ENCODE measurements around the gene JPH2.
A peak's percentile ranks its signal among the peaks of the same experiment; 100 is the strongest.
"Not testable (repeated sequence)": the region's sequence is repeated elsewhere in the genome, so short reads cannot be mapped to it uniquely, and the experiment has no call there.

JPH2 gene

DNA sequence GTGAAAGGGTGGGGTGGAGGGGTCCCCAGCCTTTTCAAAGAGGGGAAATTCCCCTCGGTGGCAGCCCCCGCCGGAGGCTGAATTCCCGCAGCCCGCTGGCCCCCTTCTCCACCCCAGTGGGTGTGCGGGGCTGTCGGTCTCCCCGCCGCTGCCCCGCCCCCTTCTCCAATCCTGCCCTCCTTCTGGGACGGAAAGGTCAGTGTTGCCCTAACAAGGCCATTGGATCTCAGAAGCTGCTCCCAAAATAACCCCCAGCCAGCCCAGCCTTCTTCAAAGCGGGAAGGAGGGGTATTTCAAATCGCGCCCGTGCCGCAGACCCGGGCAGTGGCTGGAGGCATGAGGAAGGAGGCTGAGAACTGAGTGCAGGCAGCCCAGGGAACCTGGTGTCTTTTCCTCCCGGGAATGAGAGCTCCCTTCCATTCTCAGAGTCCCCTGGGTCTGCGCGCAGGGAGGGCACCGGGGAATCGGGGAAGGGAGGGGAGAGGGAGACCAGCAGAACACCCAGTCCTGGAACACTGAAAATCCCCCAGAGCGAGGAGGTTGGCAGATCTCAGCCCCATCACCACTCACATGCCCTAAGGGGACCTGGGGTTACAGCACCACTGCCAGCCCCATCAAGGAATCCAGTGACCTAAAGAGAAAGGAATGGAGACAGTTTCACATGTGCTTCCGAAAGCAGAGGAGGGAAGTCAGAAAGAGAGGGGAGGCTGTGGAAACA, at the start of gene JPH2:
TSS of gene JPH2 (minus strand) at position 135 of the 718 bp plus-strand sequence. CDS start 483 bp downstream, outside the sequence.
- DNase-seq: no peak

DNA sequence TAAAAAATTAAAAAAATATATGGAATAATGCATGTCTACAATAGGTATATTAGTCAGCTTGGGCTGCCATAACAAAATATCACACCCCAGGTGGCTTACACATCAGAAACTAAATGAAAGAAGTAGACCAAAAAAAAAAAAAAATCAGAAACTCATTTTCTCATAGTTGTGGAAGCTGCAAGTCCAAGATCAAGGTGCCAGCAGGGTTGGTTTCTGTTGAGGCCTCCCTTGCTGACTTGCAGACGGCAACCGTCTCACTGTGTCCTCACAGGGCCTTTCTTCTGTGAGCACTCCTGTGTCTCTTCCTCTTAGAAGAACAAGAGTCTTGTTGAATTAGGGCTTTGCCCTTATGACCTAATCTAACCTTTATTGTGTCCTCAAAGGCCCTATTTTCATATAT, 48.7 kb upstream of the JPH2 start:
- no peak for DNase-seq

DNA sequence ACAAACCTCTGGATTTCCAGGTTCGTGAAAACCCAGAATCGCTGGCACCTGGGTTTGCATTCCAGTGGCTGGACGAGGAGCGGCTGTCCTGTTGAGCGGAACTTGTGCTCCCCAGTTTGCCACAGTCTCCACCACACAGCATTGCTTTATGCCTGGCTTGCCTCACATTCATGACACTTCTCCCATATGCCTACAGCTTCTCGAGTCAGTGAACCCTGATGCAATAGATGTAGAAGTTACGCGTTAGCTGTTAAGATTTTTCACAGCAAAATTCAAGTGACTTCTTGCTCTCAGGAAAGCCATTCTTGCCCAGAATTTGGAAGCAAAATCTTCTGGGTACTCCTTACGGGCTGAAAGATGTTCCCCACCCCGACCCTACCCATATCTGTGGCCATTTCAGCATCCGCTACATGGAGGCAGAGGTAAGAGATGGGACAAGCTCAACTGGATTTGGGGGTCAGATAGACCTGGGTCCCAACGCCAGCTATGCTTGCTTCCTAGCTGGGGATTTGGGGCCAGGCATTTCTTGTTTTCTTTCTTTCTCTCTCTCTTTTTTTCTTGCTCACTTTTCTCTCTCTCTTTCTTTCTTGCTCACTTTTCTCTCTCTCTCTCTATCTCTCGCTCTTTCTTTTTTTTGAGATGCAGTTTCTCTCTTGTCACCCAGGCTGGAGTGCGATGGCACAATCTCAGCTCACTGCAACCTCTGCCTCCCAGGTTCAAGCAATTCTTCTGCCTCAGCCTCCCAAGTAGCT, 47.8 kb upstream of the JPH2 start:
- DNase-seq: no peak

DNA sequence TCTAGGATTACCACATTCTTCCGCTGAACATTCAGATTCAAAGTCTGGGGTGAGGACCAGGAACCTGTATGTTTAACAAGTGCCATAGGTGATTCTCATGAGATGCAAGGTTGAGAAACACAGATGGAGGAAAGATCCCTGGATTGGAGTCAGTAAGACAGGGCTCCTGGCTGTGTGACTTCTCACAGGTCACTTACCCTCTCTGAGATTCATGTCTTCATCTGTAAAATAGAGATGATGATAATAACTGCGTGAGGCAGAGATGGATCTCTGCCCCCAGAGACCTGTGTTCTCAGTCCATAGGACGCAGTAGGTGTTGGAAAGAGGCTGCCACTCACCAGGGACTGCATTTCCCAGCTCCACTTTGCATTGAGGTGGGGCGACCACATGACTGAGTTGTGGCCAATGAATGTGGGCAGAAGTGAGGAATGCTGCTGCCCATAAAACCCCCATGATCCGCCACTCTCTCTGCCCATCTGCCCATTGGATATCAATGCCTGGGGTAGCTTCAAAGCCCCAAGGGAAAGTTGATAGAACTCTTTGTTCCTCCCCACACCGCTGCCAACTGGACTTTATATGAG, 46.5 kb upstream of the JPH2 start:
- DNase-seq: no peak

DNA sequence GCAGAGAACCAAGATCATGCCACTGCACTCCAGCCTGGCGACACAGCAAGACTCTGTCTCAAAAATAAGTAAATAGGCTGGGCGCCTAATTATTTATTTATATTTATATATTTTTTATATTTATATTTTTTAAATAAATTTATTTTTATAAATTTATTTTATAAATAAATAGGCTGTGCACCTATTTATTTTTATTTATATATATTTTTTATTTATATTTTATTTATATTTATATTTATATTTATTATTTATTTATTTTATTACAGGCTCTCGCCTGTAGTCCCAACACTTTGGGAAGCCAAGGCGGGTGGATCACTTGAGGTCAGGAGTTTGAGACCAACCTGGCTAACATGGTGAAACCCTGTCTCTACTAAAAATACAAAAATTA, 45.5 kb upstream of the JPH2 start:
- not testable (repeated sequence) for DNase-seq

DNA sequence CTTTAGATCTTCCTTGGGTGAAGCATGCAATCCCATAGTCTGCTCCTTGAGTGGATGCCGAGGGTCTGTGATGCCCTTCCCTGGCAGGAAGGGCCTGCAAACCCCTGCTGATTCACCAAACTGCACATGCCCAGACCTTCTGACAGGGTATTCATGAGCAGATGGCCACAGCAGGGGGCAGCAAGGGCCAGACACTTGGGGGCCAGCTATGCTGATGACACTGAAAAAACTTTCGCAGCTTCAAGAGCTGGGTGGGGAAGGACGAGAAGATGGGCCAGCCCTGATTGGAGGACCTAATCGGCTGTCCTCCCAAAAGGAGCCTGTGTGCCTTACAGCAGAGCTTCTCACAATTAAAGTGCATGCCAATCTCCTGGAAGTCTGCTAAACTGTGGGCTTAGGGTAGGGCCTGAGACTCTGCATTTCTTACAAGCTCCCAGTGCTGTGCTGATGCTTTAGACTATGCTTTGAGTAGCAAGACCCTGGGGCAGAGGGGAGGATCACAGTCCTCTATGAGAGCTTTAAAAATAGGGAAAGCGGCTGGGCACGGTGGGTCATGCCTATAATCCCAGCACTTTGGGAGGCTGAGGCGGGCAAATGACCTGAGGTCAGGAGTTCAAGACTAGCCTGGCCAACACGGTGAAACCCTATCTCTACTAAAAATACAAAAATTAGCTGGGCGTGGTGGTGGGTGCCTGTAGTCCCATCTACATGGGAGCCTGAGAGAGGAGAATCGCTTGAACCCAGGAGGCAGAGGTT, 44.9 kb upstream of the JPH2 start:
- no peak for DNase-seq

DNA sequence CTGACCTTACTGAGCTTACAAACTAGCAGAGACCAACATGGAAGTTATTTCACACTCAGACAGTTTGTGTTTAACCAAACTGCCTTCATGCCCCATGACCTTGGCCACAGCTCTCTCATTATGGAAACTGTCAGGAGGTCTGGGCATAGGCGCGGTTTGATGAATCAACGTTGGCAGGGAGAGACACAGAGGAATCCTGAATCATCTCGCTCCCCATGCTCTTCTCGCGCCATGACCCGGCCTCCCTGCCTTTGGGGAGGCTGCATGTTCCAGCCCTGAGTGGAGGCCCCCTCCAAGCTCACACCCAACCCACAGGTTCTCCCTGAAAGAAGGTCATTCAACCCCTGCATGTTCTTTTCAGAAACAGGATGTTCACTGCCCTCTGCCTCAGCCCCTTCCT, 44.2 kb upstream of the JPH2 start:
- DNase-seq: no peak

DNA sequence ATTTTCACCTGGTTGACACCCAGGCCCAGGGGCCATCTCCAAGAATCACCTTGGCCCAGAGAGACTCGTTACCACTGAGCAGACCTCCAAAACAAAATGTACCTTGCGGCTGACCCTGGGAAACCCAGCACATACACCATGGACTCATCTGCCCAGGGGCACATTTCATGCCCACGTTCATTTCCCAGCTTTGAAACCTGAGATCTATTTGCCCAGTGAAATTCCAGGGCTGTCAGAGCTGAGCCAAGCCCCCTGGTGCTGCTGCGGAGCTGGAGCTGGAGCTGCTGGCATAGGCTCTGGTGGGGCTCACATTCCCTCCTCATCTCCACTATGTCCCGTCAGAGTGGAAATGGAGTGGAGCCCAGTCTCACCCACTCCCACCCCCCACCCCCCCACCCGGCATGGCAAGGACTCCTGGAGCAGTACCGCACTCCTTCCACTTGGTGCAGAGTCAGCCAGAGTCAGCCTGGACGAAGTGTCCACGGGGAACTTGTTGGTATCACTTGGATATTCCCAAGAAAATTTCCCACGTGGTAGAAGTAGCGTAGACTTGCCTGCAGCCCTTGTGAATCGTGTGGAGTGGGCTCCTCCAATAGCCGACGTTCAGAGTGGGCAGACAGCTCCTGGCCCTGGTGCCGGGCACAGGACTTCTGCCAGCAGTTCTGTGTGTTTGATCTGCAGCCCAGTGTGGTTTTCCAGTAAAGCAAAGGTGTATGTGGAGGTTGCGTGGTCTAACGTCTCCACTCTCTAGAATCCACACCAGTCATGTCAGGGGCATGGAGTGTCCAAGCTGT, 41.7 kb upstream of the JPH2 start:
- DNase-seq: no peak

DNA sequence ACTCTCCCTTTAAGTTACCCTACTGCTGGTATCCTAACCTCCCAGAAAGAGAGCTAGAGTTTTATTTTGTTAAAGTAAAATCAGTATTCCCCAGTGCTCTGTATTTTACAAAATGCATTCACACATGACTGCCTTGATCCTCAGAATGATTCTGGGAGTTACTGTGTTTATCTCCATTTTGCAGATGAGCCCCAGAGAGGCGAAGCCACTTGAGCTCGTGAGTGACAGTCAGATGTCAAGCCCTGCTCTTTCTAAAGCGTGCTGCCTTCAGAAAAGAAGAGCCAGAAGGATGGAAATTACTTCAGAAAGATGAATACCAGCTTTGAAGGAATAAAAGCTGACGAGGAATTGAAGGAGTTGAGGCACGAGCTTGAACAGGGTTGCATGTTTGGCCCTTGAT, 37.6 kb upstream of the JPH2 start:
- DNase-seq: no peak

DNA sequence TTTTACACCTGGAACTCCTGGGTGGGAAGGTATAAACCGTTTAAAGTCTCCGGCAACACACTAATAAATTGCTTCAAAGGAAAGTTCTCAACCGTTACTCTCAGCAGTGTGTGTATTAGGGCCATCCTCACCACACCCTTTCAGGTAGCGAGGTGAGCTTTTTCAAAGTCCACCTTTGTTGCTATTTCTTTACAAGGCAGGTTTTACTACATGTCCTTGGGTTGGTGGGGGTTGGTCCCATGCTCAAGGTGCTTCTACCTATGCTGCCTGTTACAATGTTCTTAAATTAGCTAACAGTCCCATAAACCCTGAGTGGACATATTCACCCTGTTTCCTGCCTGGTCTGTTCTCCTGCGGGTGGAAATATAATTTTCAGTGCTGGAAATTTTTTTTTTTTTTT, 36.7 kb upstream of the JPH2 start:
- no peak for DNase-seq

DNA sequence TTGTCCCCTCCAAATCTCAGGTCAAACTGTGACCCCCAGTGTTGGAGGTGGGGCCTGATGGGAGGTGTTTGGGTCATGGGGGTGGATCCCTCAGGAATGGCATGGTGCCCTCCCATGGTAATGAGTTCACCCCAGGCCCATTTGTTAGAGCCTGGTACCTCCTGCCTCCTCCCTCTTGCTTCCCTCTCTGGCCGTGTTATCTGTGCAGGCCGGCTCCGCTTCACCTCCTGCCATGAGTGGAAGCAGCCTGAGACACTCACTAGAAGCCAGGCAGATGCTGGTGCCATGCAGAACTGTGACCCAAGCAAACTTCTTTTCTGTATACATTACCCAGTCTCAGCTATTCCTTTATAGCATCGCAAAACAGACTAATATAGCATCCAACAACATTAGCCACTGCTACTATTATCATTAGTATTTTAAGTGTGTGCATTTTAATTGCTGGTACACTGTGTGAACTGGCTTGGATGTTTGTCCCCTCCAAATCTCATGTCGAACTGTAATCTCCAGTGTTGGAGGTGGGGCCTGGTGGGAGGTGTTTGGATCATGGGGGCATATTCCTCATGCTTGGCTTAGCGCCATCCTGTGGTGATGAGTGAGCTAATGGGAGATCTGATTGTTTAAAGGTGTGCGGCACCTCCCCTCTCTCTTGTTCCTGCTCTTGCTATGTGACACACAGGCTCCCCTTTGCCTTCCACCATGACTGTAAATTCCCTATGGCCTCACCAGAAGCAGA, 35.8 kb upstream of the JPH2 start:
- DNase-seq: no peak

DNA sequence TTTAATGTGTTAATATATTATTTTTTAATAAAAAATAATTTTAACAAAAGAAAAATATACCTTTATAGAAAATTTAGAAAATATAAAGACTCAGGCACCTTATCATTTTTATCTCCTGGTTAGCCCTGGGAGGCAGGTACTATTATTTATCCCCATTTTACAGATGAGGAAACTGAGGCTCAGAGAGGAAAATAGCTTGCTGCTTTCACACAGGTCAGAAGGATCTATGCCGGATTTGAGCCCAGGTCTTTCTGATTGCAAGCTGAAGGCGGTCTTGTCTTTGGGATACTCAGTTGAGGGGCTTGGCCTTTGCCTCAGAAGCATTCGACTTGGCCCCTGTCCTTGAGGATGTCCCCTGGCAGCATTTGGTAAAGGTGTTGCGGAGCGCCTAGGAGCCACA, 35.0 kb upstream of the JPH2 start:
- no peak for DNase-seq

DNA sequence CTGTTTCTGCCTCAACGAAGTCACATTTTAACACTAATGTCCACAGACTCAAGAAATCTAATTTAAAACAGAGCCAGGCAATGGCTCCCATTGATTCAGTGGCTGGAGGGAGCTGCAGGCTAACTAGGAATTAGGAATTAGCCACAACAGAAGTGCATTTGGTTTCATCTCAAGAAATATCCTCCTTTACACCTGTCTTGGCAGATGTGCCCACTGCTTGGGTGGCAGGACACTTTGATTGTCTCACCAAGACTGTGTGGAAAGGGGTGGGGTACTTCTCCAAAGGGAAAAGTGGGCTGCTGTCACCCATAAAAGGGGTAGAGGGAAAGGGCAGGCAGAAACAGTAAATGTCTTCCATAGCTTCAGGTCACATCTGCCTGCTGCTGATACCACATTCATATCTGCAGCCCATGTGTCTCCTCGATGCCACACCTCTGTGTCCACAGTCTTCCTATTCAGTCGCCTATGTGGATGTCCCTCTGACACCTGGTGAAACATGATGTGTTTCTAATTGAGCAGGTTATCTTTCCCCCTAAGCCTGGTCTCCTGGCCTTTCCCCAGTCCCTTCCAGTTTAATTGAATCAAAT, 34.5 kb upstream of the JPH2 start:
- DNase-seq: no peak

DNA sequence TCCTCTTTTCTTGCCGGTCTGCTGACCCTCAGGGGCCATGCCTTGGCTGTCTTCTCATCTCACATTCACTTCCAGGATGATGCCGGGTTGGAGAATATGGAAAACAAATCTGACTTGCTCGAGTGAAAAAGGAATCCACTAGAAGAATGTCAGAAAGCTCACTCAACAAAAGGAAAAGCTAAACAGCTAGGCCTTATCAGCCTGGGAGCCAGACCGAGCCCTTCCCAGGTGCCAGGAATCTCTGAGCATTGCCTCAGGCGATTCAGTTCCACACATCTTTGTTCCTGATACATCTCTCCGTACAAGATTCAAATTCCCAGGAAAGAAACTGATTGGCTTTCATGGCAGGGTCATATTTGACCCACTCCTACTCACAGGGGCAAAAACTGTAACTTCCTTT, 32.8 kb upstream of the JPH2 start:
- no peak for DNase-seq

DNA sequence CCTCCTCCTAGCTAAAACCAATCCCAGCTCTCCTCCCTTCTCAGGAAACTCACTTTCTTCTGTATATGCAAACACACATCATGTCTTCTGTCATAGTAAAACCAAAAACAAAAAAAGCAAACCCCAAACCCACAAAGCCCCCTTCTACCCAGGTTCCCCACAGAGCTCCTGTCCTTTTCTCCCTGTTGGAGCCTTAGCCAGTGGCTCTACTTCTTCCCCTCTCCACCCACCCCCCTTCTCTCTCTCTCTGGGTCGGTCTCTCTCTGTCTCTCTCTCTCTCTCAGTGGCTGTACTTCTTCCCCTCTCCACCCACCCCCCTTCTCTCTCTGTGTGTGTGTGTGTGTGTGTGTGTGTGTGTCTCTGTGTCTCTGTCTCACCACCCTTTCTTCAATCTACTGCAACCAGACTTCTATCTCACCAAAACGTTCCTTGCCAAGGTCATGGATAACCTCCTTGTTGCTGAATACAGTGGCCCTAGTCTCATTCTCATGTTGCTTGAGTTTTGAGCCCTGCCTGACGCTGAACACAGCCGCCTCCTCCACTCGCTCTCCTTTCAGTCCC, 32.3 kb upstream of the JPH2 start:
- DNase-seq: no peak

DNA sequence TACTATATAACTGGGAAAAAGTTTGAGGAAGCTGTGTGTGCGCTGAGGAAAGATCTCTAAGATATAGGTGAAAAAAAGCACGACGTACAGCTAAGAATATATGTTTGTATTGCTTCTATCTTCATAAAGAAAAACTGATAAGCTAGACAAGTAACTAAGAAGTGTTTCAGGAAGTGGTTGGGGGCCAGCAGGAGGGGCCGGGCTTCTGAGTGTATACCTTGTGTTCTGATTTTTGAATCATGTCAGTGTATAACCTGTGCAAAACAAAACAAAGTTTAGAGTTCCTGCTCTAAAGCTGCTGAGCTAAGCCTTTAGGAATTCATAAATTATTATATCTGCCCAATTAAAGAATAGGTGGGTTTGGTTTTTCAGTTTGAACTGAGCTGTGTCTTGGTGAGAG, 31.5 kb upstream of the JPH2 start:
- DNase-seq: peak in 3 of 4 experiments; percentile 9 to 30 (median 28)

DNA sequence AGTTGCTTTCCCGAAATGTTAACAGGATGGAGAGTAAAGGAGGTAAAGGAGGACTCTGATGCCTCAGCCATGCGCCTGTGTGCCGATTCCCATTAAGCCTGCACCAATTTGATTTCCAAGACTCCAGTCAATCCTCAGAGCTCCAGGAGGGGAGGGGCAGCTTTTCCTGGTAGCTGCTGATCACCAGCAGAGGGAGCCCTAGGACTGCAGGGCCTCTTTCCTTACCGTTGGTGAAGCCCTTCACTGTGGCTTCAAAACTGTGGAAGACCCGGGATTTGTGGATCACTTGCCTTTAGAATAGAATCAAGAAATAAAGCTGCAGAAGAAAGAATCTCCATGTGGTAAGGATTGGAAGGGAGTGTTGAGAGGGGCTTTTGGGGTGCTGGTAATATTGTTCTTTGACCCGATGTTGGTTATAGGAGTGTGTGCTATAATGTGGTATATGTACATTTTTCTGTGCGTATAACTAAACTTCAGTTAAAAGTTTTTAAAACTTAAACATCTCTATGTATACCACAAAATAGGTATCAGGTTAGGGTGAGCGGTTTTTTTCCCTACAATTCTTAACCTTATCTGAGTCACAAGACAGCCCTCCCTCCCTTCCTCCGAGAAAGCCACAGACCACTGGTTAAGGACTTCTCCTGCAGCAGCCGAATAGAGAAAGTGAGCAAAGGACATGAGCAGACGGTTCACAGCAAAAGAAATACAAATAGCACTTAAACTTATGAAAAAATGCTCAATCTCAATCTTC, 30.5 kb upstream of the JPH2 start:
- DNase-seq: peak; percentile 26 to 45 (median 42)

DNA sequence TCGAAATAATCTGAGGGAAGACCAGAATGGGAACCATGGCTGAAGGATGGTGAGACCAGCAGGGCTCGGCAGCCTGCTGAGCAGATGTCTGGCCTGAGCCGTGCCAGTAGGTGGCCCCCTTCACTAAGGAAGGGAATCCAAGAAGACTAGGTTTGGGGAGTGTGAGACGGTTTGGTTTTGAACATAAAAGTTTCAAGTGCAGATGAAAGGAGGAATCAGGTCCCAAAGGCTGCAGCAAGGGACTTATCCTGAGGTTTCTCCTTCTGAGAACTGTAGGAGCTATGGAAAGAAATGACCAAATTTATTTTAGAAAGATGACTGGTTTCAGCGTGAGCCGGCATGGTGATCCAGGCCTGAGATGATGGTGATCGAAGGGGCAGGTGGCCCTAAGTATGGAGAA, 28.1 kb upstream of the JPH2 start:
- DNase-seq: peak; percentile 35 to 63 (median 50)

DNA sequence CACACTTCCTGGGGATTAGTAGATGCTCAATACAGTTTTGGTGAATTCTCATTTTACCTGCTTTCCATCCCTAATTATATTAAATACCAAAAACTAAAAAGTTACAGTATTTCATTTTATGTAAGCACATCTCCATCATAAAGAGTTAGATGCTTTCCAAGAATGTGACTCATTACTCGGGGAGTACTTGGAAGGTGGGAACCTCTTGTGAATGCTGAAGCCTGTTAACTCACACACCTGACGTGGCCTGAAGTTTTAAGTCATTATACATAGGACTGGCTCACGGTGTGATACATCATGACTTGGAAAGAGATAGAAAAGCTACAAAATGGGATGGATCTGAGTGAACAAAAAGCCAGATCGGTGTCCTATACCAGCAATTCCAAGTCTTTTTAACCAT, 25.8 kb upstream of the JPH2 start:
- DNase-seq: no peak

Measured in activated CD4-positive, CD25-positive, alpha-beta regulatory T cell (primary cell).